HG02870 (cell line): ENCODE data around the gene GPR171.
A peak's percentile ranks its signal among the peaks of the same experiment; 100 is the strongest.

Experiments used
- ATAC-seq: cut with Tn5 transposase; IDR thresholded peaks from one replicate; pipeline ENCODE4 v1.9.1; 2021; ENCODE audit warnings: mild to moderate bottlenecking, moderate library complexity; ENCODE audit not compliant: unreplicated experiment

The GPR171 gene

DNA sequence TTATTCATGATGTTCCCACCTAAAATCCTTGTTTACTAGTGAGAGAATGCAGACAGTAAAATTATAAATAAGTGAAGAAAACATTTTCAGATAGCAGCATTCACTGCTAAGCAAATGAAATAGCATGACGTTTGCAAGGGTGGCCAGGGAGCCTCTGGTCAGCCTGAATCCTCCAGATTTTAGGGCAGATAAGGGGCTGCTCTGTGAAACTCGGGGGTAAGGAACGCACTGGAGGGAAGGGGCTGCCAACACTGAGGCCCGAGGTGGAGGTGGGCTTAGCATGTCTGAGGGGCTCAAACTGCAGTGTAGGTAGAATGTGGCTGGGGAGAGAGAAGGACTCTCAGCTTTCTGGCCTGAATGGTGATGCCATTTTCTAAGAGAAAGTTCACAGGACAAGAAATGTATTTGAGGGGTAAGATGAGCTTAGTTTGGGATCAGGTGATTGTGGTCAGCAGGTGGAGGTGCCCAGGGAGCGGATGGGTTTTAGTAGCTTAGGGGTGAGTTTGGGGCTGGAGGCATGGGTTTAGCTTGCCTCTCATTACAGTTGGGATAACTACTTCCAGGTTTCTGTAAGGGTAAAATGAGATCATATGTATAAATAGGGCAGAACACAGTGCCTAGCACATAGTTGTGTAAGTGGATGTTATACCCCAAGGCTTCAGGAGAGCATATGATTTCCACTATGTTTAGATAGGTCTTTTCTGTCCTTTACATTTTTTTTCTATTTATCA is 20.5 kb downstream of the GPR171 start:
- ATAC-seq: no peak

DNA sequence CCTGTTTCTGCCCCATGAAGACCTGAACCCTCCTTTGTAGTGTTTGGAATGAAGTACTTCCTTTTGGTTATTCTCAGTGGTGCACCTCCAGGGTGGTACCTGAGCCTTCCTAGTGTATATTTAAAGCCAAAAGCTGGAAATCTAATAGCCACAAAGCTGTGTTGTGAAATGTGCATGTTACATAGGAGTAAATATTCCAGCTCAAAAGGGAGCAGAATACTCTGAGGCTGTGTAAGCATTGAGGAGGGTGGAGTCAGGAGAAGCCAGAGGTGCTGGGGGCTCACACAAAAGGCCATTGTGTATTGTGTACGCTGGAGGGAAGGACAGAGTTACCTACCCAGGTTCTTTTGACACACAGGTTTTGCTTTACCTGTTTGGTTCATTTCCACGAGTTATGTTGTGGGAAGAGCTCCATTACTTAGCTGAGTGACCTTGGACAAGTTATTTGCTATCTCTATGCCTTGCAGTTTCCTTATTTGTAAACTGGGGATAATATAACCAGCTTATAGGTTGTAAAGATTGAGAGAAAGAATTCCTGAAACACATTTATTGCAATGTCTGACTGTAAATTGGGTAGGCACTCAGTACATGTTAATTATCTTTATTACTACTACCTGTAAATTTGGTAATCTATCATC is 24.7 kb downstream of the GPR171 start:
- ATAC-seq: no peak

DNA sequence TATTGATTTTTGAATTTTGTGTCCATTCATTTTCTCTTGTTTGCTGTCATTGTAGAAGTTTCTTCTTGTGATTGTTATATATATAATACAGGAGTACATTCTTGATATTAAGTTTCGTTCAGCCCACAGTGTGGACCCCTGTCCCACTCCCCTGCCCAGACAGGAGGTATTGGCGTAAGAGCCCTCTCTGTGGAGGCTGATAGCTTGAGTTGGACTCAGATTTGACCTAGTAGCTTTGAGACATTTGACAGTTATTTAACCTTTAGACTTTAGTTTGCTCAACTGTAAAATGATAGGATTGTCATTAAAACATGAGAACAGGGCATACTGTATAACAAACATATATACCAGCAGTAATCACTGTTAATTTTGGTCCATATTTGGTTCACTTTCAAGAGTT is 27.1 kb downstream of the GPR171 start:
- ATAC-seq: no peak

DNA sequence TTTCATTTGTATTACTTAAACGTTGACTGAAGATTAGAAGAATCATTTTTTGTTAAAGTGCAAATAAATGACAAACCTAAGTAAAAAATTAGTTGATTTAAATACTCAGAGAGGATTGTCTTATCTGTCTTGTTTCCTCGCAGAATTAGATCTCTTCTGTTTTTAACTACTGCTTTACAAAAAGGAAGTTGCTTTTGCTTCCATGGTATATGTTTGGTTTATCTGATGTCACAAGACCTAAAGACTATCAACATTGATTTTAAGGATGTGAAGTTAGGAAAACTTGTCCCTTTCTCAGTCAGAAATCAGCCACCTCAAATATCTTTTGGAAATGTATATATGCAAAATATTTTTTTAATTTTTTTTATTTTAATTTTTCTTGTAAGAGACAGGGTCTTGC is 28.7 kb downstream of the GPR171 start:
- no peak for ATAC-seq

DNA sequence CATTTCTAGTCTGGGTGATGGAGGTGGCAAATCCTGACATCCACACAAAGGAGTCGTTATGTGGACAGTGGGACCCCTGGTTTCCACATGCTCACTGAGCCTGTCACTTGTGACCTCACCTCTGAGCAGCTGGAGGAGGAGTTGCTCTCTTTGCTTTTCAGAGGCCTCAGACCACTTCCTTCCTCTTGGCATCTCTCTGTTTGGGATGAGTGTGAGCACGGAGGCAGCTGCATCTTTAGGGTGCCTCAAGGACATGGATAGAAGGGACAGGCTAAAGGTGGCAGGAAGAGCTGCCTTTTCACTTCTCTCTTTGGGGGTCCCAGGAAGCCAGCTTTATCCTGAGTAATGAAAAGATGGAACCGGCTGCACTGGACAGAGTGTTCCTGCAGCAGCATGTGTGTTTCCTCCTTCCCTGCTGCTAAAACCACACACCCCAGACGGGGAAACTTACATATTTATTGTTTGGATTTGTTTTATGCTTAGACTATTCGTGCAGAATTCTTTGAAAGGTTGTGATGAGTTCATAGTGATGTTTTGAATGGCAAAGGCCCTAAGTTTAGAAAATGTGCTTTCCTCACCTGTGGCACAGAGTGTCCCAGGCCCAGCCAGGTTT is 31.8 kb downstream of the GPR171 start:
- peak; percentile 45 for ATAC-seq

DNA sequence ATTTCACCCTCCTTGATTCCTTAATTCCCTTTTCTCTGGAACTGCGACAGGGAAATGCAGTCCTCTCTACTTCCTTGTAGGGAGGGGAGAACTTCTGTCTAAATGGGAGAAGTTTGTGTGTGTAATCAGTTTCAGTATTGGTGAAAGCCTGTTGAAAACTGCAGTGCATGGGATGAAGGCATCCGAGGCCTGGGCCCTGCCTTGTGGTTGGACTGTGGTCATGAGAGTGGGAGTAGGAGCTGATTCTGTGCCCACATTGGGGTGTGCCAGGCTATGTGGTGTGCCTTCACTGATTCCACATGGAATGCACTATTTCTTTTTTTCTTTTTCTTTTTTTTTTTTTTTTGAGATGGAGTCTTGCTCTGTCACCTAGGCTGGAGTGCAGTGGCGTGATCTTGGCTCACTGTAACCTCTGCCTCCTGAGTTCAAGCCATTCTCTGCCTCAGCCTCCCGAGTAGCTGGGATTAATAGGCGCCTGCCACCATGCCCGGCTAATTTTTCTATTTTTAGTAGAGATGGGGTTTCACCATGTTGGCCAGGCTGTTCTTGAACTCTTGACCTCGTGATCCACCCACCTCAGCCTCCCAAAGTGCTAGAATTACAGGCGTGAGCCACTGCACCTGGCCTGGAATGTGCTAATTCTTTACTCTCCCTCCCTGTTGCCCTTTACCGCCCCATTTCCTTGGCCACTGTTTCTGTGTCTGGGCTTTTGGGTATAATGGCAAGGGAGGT is 32.9 kb downstream of the GPR171 start:
- ATAC-seq: peak; percentile 30

DNA sequence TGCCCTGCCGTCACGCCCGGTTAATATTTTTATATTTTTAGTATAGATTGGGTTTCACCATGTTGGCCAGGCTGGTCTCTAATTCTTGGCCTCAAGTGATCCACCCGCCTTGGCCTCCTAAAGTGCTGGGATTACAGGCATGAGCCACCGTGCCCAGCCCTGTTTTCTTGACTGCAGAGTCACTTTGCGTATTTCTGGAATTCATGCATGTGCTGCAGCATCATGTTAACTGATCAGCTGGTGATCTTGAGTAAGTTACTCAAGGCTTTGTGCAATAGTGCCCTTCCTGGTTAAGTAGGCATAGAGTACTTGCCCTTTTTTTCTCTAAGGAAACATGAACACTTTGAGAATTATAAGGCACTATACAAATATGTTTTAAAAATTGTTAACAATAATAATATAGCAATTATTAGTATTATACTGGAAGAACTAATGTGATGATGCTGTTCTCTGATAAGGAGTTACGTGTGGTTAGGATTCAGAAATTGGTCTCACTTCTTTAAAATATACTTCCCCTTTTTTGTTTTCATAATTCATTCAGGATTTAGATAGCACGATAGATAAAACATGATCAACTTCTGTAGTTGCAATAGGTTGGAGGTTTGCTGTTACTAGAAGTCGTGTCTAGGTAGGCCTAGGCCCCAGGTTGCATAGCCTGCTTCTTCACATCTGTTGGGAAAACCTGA is 33.6 kb downstream of the GPR171 start:
- peak; percentile 37 for ATAC-seq

DNA sequence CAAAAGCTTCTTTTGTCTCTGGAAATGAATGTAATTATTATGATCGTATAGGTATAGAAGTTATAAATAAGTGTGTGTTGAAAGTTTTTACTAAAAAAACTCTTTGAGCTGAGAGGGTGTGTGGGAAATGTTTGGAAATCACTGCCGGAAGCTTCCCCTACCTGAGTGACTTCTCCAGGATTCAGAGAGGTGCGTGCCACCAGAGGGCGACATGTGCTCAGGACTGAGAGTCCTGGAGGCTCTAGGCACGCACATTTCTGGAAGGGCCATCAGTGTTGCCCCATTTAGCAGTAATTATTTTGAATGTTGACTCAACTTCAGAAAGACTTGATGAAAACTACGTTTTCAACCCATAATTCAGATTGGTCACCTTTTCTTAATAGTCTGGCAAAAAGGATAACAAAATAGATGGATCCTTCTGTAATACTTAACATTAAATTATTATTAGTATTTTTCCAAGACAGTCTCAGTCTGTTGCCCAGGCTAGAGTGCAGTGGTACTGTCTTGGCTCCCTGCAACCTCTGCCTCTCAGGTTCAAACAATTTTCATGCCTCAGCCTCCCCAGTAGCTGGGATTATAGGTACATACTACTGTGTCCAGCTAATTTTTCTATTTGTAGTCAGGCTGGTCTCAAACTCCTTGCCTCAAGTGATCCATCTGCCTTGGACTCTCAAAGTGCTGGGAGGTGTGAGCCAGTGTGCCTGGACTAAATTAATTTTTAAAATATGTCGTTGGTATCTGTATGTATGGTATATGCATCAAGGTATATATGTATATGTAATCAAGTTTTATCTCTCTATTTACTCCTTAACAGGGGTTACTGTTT is 34.5 kb downstream of the GPR171 start:
- peak; percentile 46 for ATAC-seq

DNA sequence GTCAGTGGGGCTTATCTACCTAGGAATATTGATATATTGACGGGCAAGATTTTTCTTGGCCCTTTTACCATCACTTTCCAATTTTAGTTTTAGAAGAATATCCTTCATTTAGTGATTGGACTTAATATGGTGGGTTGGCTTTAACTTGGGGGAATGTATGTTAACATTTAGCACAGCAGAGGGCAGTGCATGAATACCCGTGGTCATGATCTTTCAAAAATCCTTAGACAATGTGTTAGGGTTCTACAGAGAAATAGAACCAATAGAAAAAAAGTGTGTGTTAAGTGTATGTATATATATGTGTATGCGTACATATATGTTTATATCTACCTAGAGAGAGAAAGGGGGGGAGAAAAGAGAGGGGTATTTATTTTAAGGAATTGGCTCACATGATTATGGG is 36.9 kb downstream of the GPR171 start:
- ATAC-seq: no peak

DNA sequence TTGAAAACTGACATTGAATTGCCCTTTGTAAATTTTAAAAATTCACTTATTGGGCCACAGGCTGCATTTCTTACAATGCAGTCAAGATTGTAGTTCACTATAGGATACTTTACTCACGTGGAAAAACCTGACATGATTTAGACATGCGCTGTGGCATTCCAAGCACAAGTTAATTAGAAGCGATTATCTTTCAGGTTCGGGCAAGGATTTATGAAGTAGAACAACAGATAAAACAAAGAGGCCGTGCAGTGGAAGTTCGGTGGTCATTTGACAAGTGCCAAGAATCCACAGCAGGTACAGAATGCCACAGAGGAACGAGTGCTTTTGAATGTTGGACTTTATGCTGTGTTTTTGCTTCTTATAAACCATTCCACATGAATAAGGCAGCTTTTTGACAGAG is 37.8 kb downstream of the GPR171 start:
- no peak for ATAC-seq

DNA sequence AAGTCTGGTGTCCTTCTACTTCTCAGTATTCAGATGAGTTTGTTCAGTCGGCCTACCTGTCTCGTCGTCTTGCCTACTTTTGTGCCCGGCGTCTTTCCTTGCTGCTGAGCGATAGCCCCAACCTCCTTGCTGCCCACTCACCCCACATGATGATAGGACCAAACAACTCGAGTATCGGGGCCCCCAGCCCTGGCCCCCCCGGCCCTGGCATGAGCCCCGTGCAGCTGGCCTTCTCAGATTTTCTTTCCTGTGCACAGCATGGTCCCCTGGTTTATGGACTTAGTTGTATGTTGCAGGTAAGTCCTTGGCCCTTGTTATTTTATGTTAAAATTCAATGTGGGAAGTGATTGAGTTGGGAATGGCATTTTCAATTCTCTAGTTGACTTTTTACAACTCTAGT is 43.2 kb downstream of the GPR171 start:
- no peak for ATAC-seq

DNA sequence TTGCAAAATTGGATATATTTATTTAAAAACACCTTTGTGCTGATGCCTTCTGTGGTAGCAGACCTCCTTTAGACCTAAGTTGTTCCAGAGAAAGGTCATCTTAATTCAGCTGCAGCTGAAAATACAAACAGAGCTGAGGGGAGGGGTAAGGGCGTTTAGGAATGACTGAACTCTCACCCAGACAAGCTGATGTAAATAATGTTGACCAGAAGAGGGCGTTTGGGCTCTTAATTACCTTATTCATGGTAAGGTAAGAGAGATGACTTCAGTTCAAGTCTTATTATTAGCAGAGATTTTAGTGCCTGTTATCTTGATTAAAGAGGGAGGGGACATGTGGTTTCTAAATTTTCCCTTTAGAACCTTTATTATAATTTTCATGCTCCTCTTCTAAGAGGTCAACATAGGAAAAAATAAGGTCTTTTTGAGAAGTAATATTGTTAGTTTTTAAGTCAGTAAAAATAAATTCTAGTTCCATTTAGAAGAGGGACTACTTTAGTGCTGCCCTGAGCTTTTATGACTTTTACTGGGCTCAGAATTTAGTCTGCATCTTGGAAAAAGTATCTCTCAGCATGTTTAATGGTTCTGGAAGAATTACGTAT is 46.3 kb downstream of the GPR171 start:
- ATAC-seq: peak; percentile 82

DNA sequence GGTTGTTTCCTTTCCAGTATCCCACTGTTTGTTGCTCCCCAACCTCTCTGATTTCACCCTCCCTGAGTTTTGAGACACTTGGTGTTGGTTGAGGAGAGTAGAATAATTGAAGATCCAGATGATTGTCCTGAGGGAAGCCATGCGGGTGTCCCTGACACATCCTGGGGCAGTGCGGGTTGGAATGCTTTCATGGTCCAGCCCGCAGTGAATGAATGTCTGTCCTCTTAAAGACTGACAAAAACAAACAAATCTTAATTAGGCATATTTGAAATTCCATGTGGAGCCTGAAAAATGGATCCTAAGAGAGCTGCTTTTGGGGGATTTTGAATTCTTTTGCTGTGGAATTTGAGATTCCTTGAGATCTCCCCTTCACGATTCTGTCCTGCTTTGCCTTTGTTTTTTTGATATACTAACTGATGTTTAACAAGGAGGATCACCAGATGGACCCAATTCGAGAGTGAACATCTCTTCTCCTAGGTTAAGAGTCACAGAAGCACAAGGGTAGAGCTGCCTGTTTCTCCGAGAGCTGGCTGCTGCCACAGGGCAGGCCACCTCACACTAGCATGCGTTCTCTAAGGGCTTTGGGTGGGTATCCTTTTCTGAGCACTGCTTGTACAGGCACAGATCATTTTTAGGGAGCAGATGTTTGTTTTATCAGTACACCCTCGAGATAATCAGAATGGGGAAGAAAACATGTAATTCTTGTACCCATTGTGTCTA is 47.4 kb downstream of the GPR171 start:
- no peak for ATAC-seq

DNA sequence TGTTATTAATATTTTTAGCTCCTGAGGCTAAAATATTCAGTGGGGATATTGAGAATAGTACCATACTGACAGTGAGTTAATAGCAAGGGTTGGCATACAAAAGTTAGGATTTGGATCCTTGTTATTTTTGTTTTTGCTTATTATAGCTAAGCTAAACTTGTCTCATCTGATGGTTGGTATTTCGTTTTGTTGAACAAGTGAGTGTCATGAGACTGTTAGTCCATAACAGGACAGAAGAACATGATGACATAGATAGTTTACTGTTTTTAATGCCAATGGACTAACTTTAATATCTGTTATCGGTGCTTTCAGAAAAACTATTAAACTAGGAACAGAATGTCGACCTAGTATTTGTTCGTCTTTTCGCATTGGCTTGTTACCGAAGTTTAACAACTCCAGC is 48.5 kb downstream of the GPR171 start:
- ATAC-seq: no peak

DNA sequence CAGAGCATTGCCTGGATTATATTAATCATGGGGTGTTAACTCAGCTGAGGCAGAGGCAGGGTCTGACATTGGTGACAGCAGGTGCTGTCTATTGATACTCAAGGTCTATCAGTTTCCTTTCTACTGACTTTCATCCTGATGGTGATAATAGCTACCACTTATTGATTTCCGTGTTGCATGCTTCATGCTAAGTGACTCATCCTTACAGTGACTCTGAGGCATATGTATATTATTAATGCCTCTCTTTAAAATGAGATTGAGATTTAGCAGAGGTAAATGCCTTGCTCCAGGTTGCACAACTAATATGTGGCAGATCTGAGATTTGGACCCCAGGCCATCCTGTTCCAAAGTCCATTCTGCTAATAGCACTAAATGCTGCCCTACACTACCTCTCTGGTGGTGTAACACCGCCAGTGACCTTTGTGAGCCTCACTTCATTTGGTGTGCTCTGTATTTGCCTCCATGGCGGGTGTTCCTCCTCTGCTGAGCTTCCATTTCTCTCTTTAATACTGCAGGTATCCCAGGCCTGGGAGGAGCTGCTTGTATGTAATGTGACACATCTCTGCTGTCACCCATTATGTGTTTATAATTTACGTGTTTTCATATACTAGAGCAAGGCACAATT is 50.4 kb downstream of the GPR171 start:
- ATAC-seq: no peak
